ENCODE data around the gene TNS2.

TNS2 gene

DNA sequence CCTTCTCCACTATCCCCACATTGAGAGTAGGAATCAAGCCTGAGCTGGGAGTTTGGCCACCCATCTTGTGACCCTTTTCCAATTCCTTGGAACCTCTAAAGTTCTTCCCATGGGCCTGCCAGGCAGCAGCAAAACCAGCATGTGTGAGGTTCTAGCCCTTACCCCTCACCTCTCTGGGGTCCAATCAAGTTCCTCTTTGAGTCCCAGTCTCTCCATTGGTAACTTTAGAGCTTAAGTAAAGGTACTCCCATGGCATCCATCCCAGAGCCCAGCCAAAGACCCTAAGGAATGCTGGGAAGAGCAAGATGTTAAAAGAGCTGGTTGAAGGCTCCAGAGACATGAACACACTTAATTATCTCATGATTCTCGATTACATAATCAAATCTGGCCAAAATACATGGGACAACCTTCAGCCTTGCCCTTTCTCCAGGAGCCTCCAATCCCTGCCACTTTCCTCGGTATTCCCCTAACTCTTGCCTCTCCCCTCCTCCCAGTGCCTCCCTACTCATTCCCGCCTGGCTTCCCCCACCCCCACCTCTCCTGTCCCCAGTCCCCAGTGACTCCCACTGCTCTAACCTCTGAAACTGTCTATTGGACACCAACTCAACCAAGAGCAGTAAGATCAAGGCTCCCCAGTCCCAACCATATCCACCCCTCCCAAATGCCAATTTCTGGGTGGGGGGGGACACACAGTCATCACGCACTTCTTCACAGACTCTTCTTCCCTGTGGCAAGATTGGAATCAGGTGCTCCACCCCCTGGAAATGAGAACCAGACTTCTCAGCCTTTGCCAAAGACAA lies 4.8 kb upstream of the TNS2 start:
- no peak for FAIRE-seq

DNA sequence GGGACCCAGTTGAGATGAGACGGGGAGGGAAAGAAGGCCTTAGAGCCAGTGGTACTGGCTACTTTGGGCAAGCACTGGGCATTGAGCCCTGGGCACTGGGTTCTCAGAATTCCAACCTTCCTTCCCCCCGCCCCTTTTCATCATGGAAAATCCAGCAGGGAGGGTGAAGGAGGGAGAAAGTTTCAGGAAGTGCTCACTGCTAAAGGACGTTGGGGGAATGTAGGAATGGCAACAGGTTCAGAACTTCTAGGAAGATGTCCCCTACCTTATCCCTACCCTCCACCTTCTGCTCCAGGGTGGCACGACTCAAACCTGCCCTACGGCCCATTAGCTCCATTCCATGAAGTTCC lies 4.2 kb upstream of the TNS2 start:
- no peak for FAIRE-seq

DNA sequence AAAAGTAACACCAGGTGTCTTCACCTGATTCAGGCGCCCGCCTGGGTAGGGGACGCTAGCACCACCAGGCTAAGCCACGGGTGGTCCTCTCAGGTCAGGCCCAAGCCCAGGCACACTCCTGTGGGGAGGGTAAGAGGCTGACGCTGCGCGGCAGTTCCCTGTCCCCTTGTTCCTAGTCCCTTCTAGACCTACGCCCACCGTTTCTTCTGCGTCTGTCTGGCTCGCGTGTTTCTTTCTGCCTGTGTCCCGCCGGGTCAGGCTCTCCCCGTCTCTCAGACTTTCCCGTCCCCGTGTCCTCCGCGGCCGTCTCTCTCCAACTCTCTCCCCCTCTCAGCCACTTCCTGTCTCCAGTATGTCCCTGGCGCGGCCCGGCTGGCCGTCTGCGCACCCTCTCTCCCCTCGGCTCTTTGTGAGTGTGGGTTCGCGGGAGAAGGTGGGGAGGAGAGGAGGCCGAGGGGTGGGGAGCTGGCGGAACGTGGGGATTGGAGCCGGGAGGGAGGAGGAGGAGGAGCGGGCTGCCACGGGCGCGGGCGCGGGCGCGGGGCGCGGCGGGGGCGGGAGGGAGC lies 3.1 kb upstream of the TNS2 start:
- FAIRE-seq, result no peak

DNA sequence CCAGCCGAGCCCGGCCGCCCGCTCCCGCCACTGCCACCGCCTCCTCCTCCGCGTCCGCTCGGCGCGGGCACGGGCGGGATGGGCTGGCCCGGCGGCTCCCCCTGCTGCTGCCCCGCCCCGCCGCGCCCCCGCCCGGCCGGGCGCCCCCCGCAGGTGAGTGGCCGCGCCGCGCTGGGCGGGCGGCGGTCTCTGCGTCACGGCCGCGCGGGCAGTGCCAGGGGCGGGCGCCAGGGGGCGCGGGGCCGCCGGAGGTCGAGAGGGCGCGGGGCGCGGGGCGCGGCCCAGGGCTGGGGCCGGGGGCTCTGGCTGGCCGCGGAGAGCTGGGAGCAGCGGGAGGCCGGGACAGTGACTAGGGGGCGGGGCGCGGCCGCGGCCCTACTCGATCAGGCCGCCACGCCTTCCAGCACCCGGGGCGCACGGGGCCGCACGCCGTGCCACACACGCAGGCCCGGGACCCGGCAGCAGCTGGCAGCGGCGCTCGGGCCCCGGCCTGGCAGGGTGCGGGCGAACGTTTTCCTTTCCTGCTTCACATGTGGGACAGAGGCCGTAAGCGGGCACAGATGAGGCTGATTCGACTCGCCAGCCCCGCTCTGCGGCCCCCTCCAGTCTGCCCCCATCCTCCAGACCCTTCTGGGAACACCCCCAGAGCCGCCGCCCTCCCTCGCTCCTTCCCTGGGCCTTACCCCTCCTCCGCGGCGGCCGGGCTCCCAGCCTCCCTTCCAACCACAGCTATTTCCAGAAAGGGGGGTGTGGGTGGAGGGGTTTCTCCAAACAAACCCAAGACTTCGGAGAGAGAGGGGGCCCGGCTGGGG lies 2.4 kb upstream of the TNS2 start:
- no peak for FAIRE-seq

DNA sequence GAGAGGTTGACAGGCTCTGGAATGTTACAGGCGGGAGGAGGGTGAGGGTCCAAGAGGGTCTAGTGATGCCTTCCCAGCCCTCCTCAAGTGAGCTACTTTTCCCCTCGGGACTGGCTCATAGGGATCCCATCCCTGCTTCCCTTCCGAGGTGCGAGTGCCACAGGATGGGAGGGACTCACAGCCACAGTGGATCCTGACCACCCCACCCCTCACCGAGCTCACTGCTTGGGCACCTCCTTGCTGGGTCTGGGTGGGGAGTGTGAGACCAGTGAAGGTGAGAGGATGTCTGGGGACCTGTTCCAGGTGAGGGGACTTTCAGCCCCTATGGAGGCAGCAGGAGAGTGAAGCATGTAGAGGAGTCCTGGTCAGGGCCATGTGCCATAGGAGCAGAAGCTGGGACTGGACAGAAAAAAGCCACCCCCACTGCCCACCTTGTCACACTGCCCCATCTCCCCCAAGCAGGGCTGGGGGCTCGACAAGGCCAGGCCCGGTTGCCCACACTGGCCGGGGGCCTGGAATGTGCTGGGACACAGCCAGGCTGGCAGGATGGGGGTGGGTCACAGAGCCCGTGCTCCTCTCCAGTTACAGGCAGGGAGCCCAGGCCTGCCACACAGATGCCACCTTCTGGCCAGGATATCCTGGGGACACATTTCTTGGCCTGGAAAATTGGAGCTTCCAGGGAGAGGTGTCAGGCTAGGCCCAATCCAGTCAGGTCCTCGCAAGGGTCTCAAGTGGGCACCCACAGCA lies 1.7 kb upstream of the TNS2 start:
- FAIRE-seq, result no peak

DNA sequence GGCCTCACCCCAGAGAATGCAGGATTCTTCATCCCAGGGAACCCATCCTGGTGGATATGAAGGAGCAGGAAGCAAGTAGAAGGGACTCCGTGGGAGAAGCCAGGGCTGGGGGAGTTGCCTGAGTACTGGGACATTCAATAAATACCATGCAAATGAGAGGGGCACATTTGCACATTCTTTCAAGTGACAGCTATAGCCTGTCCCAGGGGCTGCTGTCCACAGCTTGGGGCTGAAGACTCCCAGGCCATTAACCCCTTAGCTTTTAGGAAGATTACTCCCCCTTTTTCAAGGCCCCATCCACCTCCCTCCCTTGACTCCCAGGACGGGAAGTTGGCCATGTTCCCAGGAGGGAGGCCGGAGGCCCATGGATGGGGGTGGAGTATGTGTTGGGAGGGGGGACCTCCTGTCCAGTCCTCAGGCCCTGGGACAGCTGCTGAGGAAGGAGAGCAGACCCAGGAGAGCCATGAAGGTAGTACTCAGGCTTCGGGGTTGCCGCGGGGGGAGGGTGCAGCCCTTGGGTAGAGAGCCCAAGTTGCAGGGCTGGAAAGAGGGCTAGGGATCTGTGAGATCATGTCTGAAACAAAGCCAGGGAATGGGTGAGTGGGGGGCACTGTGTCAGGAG lies 974 bp upstream of the TNS2 start:
- no peak for FAIRE-seq

DNA sequence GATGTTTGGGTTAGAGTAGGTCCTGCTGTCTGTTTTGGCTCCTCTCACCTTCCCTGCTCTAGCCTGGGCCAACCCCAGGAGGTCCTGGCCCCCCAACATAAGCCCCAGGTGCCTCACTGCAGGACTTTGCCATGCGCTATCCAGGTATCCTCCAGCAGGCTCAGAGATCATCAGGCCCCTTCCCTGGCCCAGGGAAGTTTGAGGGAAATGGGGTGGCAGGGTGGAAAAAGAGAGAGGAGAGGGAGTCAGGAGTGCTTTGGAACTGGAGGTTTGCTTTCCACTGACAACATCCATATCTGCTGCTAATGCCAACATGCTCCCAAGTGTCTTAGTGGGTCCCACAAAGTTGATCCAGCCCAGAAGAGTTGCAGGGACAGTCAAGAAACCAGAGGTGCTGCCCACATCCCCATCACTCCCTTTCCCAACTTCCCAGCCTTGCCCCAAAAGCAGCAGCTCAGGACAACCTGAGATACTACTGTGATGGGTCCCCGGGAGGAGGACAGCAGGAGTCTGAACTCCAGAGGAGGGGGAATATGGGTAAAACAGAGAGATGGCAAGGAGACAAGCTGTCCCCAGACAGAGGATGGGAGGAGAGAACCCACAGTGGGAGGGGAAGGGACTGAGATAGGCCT lies 677 bp downstream of the TNS2 start:
- FAIRE-seq, result no peak

DNA sequence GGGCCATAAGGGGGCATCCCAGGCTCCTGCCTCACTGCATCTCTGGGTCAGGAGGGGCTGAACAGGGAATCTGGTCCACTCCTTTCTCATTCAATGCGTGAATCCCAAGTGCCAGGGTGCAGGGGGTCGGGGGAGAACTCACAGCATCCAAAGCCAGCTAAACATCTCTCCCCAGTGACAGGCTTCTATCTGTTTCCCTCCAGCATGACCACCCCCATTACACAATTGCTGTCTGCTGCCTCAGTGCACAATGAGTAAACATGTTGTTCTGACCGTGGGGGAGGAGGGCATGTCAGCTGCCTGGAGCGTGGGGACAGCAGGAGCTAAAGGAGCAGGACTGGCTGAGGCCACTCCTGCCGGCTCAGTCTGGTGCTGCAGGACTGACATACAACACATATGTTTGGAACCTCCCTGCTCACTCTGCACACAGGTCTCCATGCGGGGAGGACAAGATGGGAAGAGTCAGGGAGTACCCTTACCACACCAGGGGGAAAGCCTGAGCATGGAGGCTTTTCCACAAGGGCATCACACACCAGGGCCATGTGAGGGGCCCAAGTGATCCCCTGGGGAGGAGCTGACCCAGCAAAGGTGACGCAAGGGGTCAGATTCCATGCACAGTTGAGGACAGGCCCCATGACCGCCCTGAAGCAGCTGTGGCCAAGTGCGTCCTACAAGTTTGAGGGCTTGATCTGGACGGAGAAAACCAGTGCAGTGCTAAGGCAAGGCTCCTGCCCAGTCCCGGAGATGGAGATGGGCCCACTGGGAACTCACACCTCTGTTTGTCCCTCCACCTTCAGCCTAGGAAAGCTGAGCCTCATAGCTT lies 1.4 kb downstream of the TNS2 start:
- FAIRE-seq, result no peak

DNA sequence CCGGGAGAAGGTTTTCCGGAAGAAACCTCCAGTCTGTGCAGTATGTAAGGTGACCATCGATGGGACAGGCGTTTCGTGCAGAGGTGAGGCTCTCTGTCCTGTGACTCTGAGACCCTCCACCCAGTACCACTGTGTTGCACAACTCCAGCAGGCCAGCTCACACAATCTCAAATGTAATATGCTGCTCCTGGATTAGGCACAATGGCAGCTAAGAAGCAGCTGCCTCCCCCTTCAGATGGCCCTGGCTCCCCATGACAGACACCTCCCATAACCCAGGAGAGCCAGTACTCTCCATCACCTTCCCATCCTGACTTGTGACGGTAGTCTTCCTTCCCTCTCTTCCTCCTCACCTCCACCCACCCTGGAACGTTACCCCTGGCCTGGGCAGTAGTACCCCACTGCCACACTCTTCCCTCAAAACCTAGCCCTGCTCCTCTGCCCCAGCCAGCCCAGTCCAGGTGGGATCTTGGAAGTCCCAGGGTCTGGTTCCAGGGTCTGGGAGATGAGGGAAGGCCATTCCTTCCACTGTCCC lies 2.1 kb downstream of the TNS2 start:
- FAIRE-seq, result no peak

DNA sequence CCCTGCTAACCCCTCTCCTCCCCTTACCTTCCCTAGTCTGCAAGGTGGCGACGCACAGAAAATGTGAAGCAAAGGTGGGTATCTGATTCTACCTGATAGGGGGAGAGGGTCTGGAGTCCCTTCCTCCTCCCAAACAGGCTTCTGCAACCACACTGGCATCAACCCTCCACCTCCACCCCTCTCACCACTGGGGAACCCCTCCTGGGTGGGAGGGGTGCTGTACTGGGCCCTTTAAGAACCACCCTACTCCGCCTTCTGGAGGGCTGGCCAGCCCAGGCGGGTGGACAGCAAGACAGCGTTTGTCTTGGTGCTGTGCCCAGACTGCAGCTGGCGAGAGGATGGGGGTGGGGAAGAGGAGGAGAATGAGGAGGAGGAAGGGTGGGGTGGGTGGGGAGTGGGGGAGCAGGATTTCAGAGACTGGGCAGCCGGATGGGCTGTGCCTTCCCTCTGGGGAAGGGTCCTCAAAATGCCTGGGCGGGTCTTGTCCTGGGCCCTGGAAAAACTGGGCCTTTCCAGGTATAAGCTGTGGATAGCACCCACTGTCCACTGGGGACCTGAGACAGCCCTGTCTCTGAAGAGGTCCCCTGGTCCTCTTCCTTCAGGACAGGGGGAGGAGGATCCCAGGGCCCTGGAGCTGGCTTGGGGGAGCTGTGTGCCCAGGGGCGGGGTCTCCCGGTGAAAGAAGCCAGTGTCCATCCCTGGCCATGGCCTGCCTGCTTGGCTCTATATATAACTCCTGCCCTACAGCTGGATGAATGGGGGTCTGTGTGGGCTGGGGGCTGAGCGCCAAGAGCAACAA lies 2.8 kb downstream of the TNS2 start:
- no peak for FAIRE-seq

DNA sequence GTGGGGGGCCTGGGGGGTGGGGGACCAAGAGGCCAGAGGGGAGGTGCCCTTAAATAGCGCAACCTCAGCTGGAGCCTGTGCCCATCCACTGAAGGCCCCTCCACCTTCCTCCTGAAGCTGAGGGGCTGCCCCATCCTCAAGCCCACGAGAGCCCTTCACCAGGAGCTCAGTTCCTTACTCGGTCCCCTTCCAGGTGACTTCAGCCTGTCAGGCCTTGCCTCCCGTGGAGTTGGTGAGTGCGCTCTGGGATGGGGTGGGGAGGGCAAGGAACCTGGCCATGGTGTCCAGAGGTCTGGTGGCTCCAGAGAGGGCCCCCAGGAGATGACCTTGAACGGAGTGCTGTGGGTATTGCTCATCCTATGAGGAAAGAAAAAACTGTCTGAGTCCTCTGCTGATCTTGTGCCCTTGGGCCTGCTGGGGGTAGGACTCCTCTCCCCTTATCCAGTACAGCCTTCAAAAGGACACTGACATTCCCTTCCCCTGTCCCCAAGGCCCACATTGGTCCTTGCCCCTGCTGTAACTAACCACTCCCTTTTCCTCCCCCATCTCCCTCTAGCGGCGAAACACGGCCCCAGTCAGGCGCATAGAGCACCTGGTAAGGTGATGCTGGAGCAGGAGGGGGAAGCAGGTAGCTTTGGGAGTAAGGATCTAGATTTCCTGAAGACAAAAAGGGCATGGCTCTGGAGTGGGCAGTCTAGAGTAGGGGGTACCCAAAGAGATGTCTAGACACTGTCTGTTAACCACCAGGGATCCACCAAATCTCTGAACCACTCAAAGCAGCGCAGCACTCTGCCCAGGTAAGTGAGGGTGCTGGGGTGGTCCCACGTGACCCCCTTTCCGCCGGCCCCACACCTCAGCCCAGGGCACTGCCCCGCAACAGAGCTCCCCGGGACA lies 3.6 kb downstream of the TNS2 start:
- FAIRE-seq, result no peak

DNA sequence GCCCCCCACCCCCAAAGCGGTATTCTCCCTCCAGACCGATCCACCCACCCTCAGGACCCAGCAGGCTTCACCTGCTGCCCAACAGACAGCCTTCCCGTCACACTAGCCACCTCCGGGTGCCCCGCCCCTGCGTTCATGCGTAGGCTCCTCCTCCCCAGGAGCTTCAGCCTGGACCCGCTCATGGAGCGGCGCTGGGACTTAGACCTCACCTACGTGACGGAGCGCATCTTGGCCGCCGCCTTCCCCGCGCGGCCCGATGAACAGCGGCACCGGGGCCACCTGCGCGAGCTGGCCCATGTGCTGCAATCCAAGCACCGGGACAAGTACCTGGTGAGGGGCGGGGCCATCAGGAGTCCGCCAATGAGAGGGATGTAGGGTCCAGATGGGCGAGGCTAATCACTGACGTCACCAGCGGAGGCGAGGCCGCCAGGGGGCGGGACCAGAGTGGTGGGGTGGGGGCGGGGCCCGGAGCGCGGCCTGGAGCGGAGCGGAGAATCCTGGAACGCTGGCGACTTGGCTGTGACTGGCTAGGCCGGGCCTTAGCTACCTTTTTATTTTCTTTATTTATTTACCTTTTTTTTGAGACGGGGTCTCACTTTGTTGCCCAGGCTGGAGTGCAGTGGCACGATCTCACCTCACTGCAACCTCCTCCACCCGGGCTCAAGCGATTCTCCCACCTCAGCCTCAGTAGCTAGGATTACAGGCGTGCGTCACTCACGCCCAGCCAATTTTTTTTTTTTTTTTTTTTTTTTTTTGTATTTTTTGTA lies 4.4 kb downstream of the TNS2 start:
- no peak for FAIRE-seq

DNA sequence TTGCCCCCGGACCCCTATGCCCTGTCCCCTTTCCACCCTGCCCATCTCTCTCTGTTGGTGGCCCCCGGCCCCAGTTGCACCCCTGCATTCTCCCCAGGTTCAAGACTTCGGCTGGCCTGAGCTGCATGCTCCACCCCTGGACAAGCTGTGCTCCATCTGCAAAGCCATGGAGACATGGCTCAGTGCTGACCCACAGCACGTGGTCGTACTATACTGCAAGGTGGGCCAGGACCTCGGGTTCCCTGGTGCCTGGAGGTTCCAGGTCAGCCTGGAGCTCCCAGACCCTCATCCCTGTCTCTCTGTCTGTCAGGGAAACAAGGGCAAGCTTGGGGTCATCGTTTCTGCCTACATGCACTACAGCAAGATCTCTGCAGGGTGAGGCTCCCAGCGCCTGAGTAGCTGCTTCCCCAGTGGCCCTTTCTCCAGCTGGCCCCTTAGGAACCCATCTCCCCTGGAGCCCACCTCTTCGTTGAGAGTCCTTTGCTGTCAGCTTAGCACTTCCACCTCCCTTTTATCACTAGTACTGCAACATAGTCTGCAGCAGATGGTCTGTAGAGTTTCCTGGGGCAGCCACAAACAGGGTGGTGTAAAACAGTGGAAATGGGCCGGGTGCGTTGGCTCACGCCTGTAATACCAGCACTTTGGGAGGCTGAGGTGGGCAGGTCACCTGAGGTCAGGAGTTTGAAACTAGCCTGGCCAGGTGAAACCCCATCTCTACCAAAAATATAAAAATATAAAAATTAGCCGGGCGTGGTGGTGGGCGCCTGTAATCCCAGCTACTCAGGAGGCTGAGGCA lies 5.8 kb downstream of the TNS2 start:
- no peak for FAIRE-seq

DNA sequence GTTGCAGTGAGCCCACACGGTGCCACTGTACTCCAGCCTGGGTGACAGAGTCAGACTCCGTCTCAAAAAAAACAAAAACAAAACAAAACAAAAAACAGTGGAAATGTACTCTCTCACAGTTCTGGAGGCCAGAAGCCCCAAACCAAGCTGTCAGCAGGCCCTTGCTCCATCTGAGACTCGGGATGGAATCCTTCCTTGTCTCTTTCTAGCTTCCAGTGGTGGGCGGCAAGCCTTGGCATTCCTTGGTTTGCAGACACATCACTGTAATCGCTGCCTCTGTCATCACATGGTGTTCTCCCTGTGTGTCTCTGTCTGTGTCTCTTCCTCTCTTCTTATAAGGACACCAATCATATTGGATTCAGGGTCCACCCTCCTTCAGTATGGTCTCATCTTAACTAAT lies 6.4 kb downstream of the TNS2 start:
- no peak for FAIRE-seq

DNA sequence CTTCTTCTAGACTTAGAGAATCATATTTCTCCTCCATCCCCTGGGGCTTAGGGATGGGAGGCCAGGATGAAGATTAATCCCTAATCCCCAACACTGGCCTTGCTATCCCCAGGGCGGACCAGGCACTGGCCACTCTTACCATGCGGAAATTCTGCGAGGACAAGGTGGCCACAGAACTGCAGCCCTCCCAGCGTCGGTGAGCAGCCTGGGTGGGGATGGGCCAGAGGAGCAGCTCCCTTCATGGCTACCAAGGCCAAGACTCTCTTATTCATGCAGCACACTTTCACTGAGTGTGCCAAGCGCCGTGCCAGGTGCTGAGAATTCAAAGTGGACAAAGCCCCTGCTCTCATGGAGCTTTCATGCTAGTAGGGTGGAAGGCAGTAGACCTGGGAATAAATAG lies 7.0 kb downstream of the TNS2 start:
- FAIRE-seq, result no peak

DNA sequence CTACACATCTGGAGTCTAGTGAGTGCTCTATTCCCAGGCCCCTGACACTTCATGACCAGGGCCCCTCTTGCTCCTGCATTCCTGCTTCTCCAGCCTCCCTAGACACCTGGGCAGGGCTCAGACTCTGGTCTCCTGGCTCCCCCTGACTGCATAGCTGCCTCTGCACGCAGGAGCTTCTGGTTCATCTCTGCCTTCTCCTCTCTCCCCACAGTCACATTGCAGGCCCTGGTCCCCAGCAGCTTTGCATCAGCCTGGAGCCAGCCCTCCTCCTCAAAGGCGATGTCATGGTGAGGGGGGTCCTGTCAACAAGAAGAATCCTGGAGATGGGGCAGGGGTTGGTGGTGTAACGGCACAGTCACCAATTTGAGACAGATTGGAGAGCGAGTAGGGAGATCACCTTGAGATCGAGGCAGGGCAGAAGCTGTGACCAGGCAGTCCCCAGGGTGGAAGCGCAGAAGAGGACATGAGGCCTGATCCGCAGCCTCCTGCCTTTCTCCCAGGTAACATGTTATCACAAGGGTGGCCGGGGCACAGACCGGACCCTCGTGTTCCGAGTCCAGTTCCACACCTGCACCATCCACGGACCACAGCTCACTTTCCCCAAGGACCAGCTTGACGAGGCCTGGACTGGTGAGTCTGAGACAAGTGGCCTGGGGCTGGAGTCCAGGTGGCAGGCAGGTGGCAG lies 8.1 kb downstream of the TNS2 start:
- FAIRE-seq, result no peak
